ENCODE results near the gene THOC2.
"Not testable (repeated sequence)": the region's sequence is repeated elsewhere in the genome, so short reads cannot be mapped to it uniquely, and the experiment has no call there.

Gene THOC2

GRCh38 chrX:123732670-123733363 lies at the start of gene THOC2:
Gene THOC2, minus strand, starts transcription at chrX:123733052. Its CDS starts 30 bp downstream, at chrX:123733022.
- DNase-seq, result peak; percentile 81

DNA sequence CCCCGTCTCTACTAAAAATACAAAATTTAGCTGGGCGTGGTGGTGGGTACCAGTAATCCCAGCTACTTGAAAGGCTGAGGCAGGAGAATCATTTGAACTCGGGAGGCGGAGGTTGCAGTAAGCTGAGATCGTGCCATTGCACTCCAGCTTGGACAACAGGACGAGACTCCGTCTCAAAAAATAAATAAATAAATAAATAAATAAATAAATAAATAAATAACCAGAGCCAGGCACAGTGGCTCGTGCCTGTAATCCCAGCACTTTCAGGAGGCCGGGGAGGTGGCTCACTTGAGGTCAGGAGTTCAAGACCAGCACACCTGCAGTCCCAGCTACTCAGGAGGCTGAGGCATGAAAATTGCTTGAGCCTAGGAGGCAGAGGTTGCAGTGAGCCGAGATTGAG lies 48.9 kb upstream of the THOC2 start:
- not testable (repeated sequence) for DNase-seq

GRCh38 chrX:123779908-123780396 lies 47.1 kb upstream of the THOC2 start:
- no peak for DNase-seq

DNA sequence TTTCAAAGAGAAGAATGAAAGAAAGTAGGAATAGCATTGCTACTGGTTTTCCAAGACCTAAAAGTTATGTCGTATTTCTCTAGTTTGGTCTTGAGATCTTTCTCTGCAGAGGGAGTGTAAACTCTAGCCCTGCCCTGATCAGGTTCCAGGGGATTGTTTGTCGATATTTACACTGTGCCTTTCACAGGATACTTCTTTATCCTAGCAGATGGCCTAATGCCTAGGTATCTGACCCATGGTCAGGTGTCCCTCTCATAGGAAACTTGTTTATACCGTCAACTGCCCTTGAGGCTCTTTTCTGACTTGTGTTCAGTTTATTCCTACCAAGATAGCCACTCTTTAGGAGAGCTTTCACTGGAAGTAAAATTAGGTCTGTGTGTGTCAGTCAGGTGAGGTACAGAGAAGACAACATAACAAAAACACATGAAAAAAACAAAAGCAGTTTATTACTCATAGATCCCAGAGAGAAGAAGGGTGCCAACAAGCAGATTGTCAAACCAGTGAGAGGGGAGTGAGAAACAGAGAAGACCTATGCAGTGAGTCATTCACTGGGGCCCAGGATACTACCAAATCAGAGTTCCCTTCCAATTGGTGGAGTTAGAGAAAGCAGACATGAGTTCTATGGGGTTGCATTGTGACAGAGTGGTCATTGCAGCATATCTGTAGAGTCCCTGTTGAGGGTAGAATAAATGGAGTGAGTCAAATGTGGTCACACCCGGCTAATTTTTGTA lies 40.6 kb upstream of the THOC2 start:
- DNase-seq, result no peak

DNA sequence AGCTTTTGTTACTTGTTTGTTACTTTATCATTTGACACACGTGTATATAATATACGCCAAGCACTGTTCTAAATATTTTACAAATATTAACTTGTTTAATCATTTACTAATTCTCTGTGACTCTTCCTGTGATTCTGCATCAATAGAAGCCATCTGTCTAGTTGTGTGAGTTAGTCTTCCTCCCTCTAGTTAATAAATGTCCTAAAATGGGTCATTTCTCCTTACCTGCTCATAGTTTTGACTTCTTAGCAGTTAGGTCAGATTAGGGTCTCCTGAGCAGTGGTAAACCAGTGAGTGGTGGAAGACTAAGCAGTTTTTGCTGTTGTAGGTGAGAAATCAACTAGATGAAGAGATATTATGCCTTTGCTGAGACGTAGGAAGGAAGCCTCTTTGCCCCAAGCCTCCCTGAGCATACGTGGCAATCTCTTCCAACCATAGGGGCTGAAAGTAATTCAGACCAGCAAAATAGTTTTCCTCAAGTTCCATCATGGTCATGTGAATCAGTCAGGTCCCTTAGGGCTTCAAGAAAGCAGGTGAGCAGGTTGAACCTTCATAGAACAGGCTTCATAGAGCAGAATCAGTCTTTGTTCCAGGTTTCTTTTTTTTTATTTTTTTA lies 38.7 kb upstream of the THOC2 start:
- DNase-seq, result no peak

DNA sequence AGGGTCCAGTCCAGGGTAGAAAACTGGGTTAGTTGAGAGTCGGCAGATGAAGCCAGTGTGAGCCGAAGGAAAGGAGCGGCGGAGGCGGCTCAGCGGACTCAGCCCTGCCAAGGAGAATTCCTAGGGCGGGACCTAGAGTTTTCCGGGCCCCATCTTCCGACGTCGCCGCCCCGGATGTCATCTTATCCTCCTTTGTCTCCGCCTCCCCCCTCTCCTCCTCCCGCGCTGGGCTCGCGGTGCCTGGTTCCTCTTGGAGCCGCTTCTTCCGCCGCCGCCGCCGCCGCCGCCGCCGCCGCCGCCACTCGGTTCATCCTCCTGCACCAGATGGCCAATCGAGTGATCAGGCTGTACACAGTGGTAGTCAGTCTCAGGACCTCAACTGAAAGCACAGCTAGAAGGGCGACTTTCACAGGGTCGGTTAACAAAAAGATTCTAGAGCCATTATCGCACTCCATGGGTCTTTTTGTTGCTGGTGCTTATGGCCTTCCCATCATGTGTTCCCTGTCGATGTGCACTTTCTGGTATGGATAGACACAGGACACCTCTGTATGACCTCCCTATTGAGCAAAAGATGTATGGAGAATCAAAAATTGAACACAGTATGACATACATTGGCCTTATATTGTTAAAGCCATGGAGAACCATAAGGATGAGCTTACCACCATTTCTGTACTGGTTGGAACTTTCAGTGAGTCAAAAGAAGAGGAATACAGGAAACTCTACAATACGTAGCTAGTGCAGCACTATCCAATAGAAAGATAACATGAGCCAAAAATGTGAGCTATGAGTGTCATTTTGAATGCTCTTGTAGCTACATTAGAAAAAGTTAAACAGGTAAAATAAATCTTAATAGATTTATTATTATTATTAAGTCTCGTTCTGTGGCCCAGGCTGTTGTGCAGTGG lies 32.4 kb upstream of the THOC2 start:
- DNase-seq, result peak; percentile 67

- DNase-seq, result not testable (repeated sequence)
Observed at GRCh38 chrX:123759849-123760248, 27.0 kb upstream of the THOC2 start.

- not testable (repeated sequence) for DNase-seq
Observed at GRCh38 chrX:123757794-123758193, 24.9 kb upstream of the THOC2 start.

DNA sequence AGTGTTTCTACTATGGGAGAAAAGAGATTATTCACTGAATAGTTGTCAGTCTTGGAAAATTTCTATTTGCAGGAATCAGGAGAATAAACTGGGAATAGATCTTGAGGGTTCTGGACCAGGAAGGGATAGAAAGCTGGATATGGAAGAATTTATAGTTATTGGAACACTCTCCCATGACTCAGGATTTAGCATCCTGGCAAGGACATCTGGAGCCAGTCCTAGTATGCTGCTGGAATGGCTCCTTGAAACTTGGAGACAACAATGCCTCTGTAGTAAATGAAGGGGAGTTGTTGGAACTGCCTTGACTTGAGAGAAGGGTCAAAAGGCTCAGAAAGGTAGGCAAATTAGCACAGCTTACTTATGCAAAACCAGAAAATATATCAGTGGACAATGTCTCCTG lies 23.5 kb upstream of the THOC2 start:
- DNase-seq, result no peak

DNA sequence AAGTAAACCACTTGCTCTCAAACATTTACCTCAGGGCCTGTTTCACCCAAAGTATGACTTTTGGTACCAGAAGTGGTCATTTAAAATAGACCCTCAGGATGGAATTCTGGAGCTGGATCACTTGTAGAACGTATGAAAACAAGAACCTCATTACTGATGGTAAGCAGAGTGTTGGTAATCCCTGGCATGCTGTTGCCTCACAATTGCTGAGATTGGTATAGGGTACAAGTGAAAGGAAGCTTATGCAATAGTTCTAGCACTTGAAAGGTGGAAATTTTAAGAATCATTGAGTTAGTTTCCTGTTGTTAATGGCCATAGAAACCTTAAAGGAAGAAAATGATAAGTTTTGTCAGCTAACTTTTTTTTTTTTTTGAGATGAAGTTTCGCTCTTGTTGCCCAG lies 22.3 kb upstream of the THOC2 start:
- no peak for DNase-seq

- no peak for DNase-seq
Observed at GRCh38 chrX:123753656-123754350, 21.0 kb upstream of the THOC2 start.

GRCh38 chrX:123749643-123750042 lies 16.8 kb upstream of the THOC2 start:
- DNase-seq, result no peak

DNA sequence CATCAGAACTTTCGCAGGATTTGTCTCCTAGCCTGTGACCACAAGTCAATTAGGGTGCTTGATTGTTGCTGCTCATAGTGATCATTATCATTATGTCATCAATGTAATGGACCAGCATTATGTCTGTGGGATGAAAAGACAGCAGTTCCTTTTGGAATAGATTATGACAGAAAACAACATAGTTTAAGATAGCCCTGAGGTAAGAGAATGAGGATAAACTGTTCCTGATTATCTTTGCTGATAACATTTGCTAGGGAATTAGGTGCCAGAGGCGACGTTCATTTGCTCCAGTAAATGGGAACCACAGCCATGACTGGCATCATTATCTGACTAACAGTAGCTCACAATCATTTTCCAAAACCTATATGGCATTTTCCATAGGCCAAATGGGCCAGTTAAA lies 12.7 kb upstream of the THOC2 start:
- DNase-seq, result no peak

DNA sequence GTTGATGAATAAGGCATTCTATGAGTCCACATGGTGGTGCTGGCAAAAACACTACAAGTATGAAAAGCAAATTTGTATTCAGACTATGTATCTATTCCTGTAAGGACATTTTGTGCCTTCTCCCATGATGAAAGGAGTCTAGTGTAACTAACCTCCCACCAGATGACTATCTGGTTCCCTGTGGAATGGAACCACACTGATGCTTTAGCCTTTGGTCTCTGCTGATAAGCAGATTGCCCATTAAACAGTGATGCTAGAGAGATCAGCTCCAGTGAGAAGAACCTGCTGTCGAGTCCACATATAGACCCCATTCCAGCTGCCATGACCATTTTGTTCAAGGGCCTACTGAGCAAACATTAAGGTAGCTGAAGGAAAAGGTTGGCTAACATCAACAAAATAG lies 10.5 kb upstream of the THOC2 start:
- no peak for DNase-seq

GRCh38 chrX:123742440-123742839 lies 9.6 kb upstream of the THOC2 start:
- no peak for DNase-seq

- DNase-seq, result no peak
Observed at GRCh38 chrX:123740536-123740935, 7.7 kb upstream of the THOC2 start.

DNA sequence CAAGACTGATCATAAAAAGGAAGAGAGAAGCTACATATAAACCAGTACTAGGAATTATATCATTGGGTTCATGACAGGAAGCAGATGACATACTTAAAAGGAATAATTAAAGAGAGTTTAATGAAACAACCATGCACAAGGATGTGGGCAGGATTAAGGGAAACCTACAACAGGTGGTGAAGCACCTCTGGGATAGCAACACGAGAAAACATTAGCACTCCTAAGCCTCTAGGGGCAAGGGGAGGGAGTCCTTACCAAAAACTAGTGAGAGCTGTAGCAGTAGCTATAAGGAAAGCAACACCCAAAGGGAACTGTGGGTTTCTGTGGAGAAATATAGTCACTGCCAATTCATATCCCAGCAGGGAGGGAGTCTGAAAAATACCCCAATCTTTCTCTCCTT lies 7.2 kb upstream of the THOC2 start:
- DNase-seq, result no peak

DNA sequence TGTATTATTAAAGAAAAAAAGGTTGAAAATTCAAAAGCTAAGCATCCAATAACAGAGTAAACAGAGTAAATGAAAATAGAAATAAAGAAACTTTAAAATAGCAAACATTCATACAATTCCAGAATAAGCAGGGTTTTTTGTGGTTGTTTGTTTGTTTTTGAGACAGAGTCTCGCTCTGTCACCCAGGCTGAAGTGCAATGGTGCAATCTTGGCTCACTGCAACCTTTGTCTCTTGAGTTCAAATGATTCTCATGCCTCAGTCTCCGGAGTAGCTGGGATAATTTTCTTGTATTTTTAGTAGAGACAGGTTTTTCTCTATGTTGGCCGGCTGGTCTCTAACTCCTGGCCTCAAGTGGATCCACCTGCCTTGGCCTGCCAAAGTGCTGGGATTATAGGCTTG lies 6.6 kb upstream of the THOC2 start:
- no peak for DNase-seq

- no peak for DNase-seq
Observed at GRCh38 chrX:123738378-123738940, 5.6 kb upstream of the THOC2 start.

DNA sequence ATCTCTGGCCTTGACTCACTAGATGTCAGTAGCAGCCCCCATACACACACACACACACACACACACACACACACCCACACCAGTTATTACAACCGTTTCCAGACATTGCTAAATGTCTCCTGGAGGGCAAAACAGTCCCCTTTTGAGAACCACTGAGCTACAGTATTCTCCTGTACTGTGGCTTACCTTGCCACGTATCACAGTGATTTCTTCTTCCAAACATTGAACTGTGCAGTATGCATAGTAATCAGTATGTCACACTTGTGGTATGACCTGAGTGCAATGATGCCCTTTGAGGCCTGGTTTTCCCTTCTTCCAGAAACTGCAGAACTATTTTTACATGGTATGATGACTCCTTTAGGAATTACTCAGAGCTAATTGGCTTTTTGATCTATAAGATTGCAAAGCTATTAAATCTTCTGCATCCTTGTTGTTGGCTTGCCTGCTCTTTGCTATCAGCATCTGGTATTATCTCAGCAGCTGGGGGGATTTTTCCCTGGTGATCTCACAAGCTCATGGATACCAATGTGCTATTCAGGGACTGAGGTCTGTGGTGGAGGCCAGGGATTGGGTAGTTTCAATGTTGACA lies 3.6 kb upstream of the THOC2 start:
- no peak for DNase-seq

GRCh38 chrX:123735137-123735536 lies 2.3 kb upstream of the THOC2 start:
- not testable (repeated sequence) for DNase-seq
